ENCODE results near the gene VSIG10L2.

- TF ChIP-seq MAFK (IDR thresholded peaks at IDR 0.05; ENCODE audit: partially characterized antibody) = no peak
- TF ChIP-seq ZNF302 (CRISPR knock-in tag; IDR thresholded peaks at IDR 0.05) = no peak
- no peak for TF ChIP-seq FOSB (CRISPR knock-in tag; IDR thresholded peaks at IDR 0.05)
These were observed 4.6 kb upstream of the VSIG10L2 start for GRCh38 chr11:125941267-125941618.
